HG02973 (cell line): ENCODE measurements around the gene FILIP1.
"Not testable (repeated sequence)": the region's sequence is repeated elsewhere in the genome, so short reads cannot be mapped to it uniquely, and the experiment has no call there.

ENCODE experiments used
- ATAC-seq: cut with Tn5 transposase; IDR thresholded peaks from one replicate; pipeline ENCODE4 v1.9.1; 2021; ENCODE audit warnings: moderate library complexity; ENCODE audit not compliant: unreplicated experiment

Gene FILIP1

GRCh38 chr6:75421316-75422023 lies 72.1 kb downstream of the FILIP1 start:
- ATAC-seq, result no peak

GRCh38 chr6:75419980-75420379 lies 73.6 kb downstream of the FILIP1 start:
- no peak for ATAC-seq

GRCh38 chr6:75419416-75419815 lies 74.2 kb downstream of the FILIP1 start:
- no peak for ATAC-seq

- peak; percentile 64 for ATAC-seq
Observed at GRCh38 chr6:75418233-75418632, 75.4 kb downstream of the FILIP1 start.

- no peak for ATAC-seq
Observed at GRCh38 chr6:75416443-75416842, 77.2 kb downstream of the FILIP1 start.

GRCh38 chr6:75415804-75416203 lies 77.8 kb downstream of the FILIP1 start:
- no peak for ATAC-seq

- no peak for ATAC-seq
Observed at GRCh38 chr6:75414445-75415021, 79.1 kb downstream of the FILIP1 start.

GRCh38 chr6:75412969-75413662 lies 80.5 kb downstream of the FILIP1 start:
- ATAC-seq, result no peak

- not testable (repeated sequence) for ATAC-seq
Observed at GRCh38 chr6:75410564-75410963, 83.0 kb downstream of the FILIP1 start.

- ATAC-seq, result no peak
Observed at GRCh38 chr6:75409928-75410327, 83.7 kb downstream of the FILIP1 start.

- no peak for ATAC-seq
Observed at GRCh38 chr6:75409286-75409685, 84.3 kb downstream of the FILIP1 start.

GRCh38 chr6:75403563-75404080 lies 90.0 kb downstream of the FILIP1 start:
- no peak for ATAC-seq

GRCh38 chr6:75402296-75402695 lies 91.3 kb downstream of the FILIP1 start:
- no peak for ATAC-seq

GRCh38 chr6:75397656-75398465 lies 95.7 kb downstream of the FILIP1 start:
- ATAC-seq, result no peak

- no peak for ATAC-seq
Observed at GRCh38 chr6:75397171-75397570, 96.4 kb downstream of the FILIP1 start.

- no peak for ATAC-seq
Observed at GRCh38 chr6:75396005-75396800, 97.4 kb downstream of the FILIP1 start.

GRCh38 chr6:75393806-75394205 lies 99.8 kb downstream of the FILIP1 start:
- ATAC-seq, result no peak

- no peak for ATAC-seq
Observed at GRCh38 chr6:75391276-75391675, 102.3 kb downstream of the FILIP1 start.

GRCh38 chr6:75386050-75386770 lies 107.4 kb downstream of the FILIP1 start:
- ATAC-seq, result no peak

GRCh38 chr6:75384116-75384515 lies 109.5 kb downstream of the FILIP1 start:
- ATAC-seq, result no peak
